H9 (cell line): ENCODE measurements around the gene RBSN. TPM values are rescaled to one million over a fixed set of nuclear protein-coding genes. Genes with fewer than 3 reads are reported as not detected.

Source experiments
- DNase-seq: peaks from one replicate; pipeline ENCODE4 v3.0.0-alpha.2; 2017
- H2AFZ ChIP-seq: one replicate; pipeline ENCODE4 v1.6.1; 2013; ENCODE audit warnings: mild to moderate bottlenecking, low read length, control low read depth, moderate library complexity
- H2AK5ac ChIP-seq: 2 replicates; pipeline ENCODE4 v1.6.1; 2013; ENCODE audit warnings: low read length, control low read depth, mixed read lengths; ENCODE audit not compliant: insufficient read length
- H2BK120ac ChIP-seq: one replicate; pipeline ENCODE4 v1.6.1; 2013; ENCODE audit warnings: low read depth, mild to moderate bottlenecking, low read length, control low read depth, inconsistent platforms; ENCODE audit not compliant: poor library complexity, severe bottlenecking
- H2BK12ac ChIP-seq: 2 replicates; pipeline ENCODE4 v1.6.1; 2013; ENCODE audit warnings: low read length, control low read depth, mixed read lengths, low read depth; ENCODE audit not compliant: insufficient read length
- H2BK15ac ChIP-seq: 2 replicates; pipeline ENCODE4 v1.6.1; 2013; ENCODE audit warnings: low read depth, low read length, control low read depth
- H2BK20ac ChIP-seq: one replicate; pipeline ENCODE4 v1.6.1; 2013; ENCODE audit warnings: low read depth, mild to moderate bottlenecking, low read length, control low read depth, inconsistent platforms; ENCODE audit not compliant: poor library complexity, severe bottlenecking
- H2BK5ac ChIP-seq: 2 replicates; pipeline ENCODE4 v1.6.1; 2013; ENCODE audit warnings: low read length, control low read depth, mixed read lengths; ENCODE audit not compliant: insufficient read length
- H3K14ac ChIP-seq: 2 replicates; pipeline ENCODE4 v1.6.1; 2013; ENCODE audit warnings: low read length, control low read depth; ENCODE audit not compliant: insufficient read depth
- H3K18ac ChIP-seq: 2 replicates; pipeline ENCODE4 v1.6.1; 2013; ENCODE audit warnings: low read depth, mild to moderate bottlenecking, mixed read lengths, low read length, control low read depth; ENCODE audit not compliant: insufficient read length
- H3K23ac ChIP-seq: 2 replicates; pipeline ENCODE4 v1.6.1; 2013; ENCODE audit warnings: low read length, control low read depth, mixed read lengths, low read depth; ENCODE audit not compliant: insufficient read length
- H3K23me2 ChIP-seq: 2 replicates; pipeline ENCODE4 v1.6.1; 2013; ENCODE audit warnings: low read depth, mild to moderate bottlenecking, mixed read lengths, low read length, control low read depth; ENCODE audit not compliant: insufficient read length, poor library complexity, severe bottlenecking
- H3K27ac ChIP-seq: 2 replicates; pipeline ENCODE4 v1.5.1; 2013; ENCODE audit warnings: low read length, control low read depth, mixed read lengths, low read depth; ENCODE audit not compliant: insufficient read length
- H3K27me3 ChIP-seq: 2 replicates; pipeline ENCODE4 v1.6.1; 2013; ENCODE audit warnings: low read length, control low read depth, inconsistent platforms; ENCODE audit not compliant: insufficient read depth
- H3K4ac ChIP-seq: 2 replicates; pipeline ENCODE4 v1.6.1; 2013; ENCODE audit warnings: low read depth, mild to moderate bottlenecking, control low read depth, inconsistent platforms, low read length, moderate library complexity
- H3K4me1 ChIP-seq: 2 replicates; pipeline ENCODE4 v1.6.1; 2013; ENCODE audit warnings: low read length, control low read depth, inconsistent platforms; ENCODE audit not compliant: insufficient read depth
- H3K4me2 ChIP-seq: 2 replicates; pipeline ENCODE4 v1.6.1; 2013; ENCODE audit warnings: low read length, control low read depth, mixed read lengths; ENCODE audit not compliant: insufficient read length, insufficient read depth
- H3K56ac ChIP-seq: 2 replicates; pipeline ENCODE4 v1.6.1; 2013; ENCODE audit warnings: low read depth, mild to moderate bottlenecking, mixed read lengths, low read length, control low read depth; ENCODE audit not compliant: insufficient read length
- H3K79me1 ChIP-seq: 2 replicates; pipeline ENCODE4 v1.6.1; 2013; ENCODE audit warnings: low read depth, mild to moderate bottlenecking, moderate library complexity, low read length, control low read depth, inconsistent platforms; ENCODE audit not compliant: insufficient read depth, poor library complexity, severe bottlenecking
- H3K79me2 ChIP-seq: 2 replicates; pipeline ENCODE4 v1.6.1; 2013; ENCODE audit warnings: low read length, control low read depth, inconsistent platforms; ENCODE audit not compliant: insufficient read depth
- H3K9ac ChIP-seq: 2 replicates; pipeline ENCODE4 v1.6.1; 2013; ENCODE audit warnings: low read length, control low read depth, mixed read lengths; ENCODE audit not compliant: insufficient read length; ENCODE audit errors: extremely low read depth
- H3K9me3 ChIP-seq: one replicate; pipeline ENCODE4 v1.6.1; 2013; ENCODE audit warnings: low read depth, low read length, inconsistent platforms; ENCODE audit not compliant: control insufficient read depth
- H3T11ph ChIP-seq: one replicate; pipeline ENCODE4 v1.6.1; 2013; ENCODE audit warnings: mild to moderate bottlenecking, low read length, control low read depth, inconsistent platforms
- H4K20me1 ChIP-seq: one replicate; pipeline ENCODE4 v1.6.1; 2013; ENCODE audit not compliant: control insufficient read depth, insufficient read length, insufficient read depth
- H4K5ac ChIP-seq: 2 replicates; pipeline ENCODE4 v1.6.1; 2013; ENCODE audit warnings: low read depth, mild to moderate bottlenecking, mixed read lengths, low read length, control low read depth; ENCODE audit not compliant: insufficient read length
- H4K8ac ChIP-seq: replicated peaks from 2 replicates; pipeline ENCODE4 v1.6.1; 2013; ENCODE audit warnings: low read length, control low read depth, mixed read lengths, low read depth; ENCODE audit not compliant: insufficient read length
- H4K91ac ChIP-seq: 2 replicates; pipeline ENCODE4 v1.6.1; 2013; ENCODE audit warnings: low read depth, mild to moderate bottlenecking, moderate library complexity, mixed read lengths, low read length, control low read depth; ENCODE audit not compliant: insufficient read length
- H3K27ac Mint-ChIP-seq, 3 experiments: 2 replicates in 2 of 3; 3 replicates in 1 of 3; pipeline ENCODE4 v1.8.0; 2020 to 2021; ENCODE audit warnings: mixed read lengths in 3 of 3, mild to moderate bottlenecking in 1 of 3, moderate library complexity in 1 of 3
- H3K27me3 Mint-ChIP-seq: 2 replicates; pipeline ENCODE4 v1.8.0; 2021; ENCODE audit warnings: low read depth, mild to moderate bottlenecking, moderate library complexity, mixed read lengths
- H3K36me3 Mint-ChIP-seq, 3 experiments: 2 replicates in 2 of 3; 3 replicates in 1 of 3; pipeline ENCODE4 v1.8.0; 2020 to 2021; ENCODE audit warnings: low read depth in 3 of 3, mixed read lengths in 3 of 3; ENCODE audit not compliant: insufficient read depth in 1 of 3
- H3K4me1 Mint-ChIP-seq, 2 experiments: 2 replicates each; pipeline ENCODE4 v1.8.0; 2020; ENCODE audit warnings: mixed read lengths in 2 of 2
- H3K4me3 Mint-ChIP-seq, 2 experiments: 2 replicates in 1 of 2; 3 replicates in 1 of 2; pipeline ENCODE4 v1.8.0; 2020 to 2021; ENCODE audit warnings: mild to moderate bottlenecking in 2 of 2, mixed read lengths in 2 of 2, moderate library complexity in 1 of 2
- H3K9me3 Mint-ChIP-seq, 2 experiments: 2 replicates in 1 of 2; 3 replicates in 1 of 2; pipeline ENCODE4 v1.8.0; 2020; ENCODE audit warnings: mild to moderate bottlenecking in 2 of 2, mixed read lengths in 2 of 2, moderate library complexity in 1 of 2
- CTCF ChIP-seq: fragments of 200-600 bp; sonication (generic); conservative IDR thresholded peaks from 3 replicates; pipeline ENCODE4 v1.8.0; 2021; ENCODE audit warnings: antibody characterized with exemption, mild to moderate bottlenecking
- WGBS: extraction: QIAGEN DNeasy Blood & Tissue Kit; methylation state at CpG from one replicate; pipeline ENCODE4 v1.1.7; 2013; ENCODE audit warnings: missing lambda C conversion rate, low lambda C conversion rate, mixed read lengths; ENCODE audit not compliant: insufficient read length; ENCODE audit errors: extremely low coverage; 5-methylcytosine and 5-hydroxymethylcytosine counted together
- total RNA-seq: library from RNA; stranded (reverse); gene quantifications from 2 replicates; pipeline ENCODE4 v1.2.1, GENCODE V29; 2021

Gene RBSN
- total RNA-seq, 1 experiment from 2014 or later: 16.0 TPM

DNA sequence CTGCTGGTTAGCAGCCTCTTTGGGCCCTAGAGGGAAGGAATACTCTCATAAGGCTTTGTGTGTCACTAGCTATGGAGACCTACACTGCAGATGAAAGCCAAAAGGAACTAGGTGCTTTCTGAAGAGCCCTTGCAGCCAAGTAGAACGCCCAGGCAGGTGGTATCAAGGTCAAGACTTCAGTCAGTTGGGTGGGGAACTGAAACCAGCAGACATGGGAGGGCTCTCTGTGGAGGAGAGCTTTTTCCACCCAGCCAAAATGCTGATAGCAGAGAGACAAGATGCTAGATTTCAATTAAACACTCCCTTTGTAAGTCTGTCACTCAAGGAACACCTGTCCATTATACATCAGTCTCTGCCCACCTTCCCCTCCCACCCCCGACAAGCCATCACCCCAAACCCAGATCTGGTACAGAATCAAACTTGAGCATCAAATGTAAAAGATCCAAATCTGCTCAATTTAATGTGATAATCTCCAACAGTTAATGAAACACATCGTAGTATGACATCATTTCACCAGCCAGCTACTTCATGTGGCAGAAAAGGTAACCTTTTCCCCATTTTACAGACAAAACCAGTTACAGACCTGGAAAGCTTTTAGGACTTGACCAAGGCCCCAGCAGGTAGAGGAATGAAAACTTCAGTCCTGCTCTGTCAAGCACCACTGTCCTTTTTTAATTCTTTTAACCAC is 48.4 kb downstream of the RBSN start:
- TF ChIP-seq CTCF: no peak

More for the DNA sequence above, 48.4 kb downstream of the RBSN start:
- H2BK15ac ChIP-seq: no peak overlapping the region
- H3K27me3 ChIP-seq: no peaks in the 10 kb centered on the region
- H3K27ac ChIP-seq: no peak overlapping the region
- H4K20me1 ChIP-seq: peaks cover 2% of the 10 kb centered on the region
- no CpG with 5 or more reads among the region's 3 CpGs for WGBS
- no peak overlapping the region for H4K91ac ChIP-seq
- Mint-ChIP-seq H3K4me1 (peaks cover 7 to 10% of the 10 kb centered on the region in 2 experiments; a peak in 3 of 4 replicates), H3K27ac (no peak overlapping the region), H3K27me3 (no peaks in the 10 kb centered on the region), H3K36me3 (peaks cover 30 to 86% (median 74%) of the 10 kb centered on the region in 3 experiments; a peak in 6 of 7 replicates), H3K9me3 (no peaks in the 10 kb centered on the region), H3K4me3 (no peak overlapping the region)
- no peak overlapping the region for H4K8ac ChIP-seq
- no peaks in the 10 kb centered on the region for H3K79me1 ChIP-seq
- H3K56ac ChIP-seq: no peak overlapping the region
- H2BK120ac ChIP-seq: no peak overlapping the region
- H2AK5ac ChIP-seq: no peak overlapping the region
- no peak overlapping the region for H2AFZ ChIP-seq
- peaks cover 2% of the 10 kb centered on the region; the same call in 1 of the 2 replicates for H3K79me2 ChIP-seq
- H2BK20ac ChIP-seq: no peak overlapping the region
- no peak overlapping the region for H2BK12ac ChIP-seq
- no peak overlapping the region for H3K4ac ChIP-seq
- no peak overlapping the region for H3T11ph ChIP-seq
- H2BK5ac ChIP-seq: no peak overlapping the region
- H3K14ac ChIP-seq: no peak overlapping the region
- no peak overlapping the region for H3K4me2 ChIP-seq
- no peak overlapping the region for H3K23ac ChIP-seq
- H3K23me2 ChIP-seq: no peaks in the 10 kb centered on the region
- no peak for DNase-seq
- H3K18ac ChIP-seq: no peak overlapping the region
- no peaks in the 10 kb centered on the region for H3K9me3 ChIP-seq
- no peaks in the 10 kb centered on the region for H3K4me1 ChIP-seq
- H4K5ac ChIP-seq: no peak overlapping the region
- H3K9ac ChIP-seq: no peak overlapping the region
